Measurements from ENCODE around the gene PELI2. TPM values are rescaled to one million over a fixed set of nuclear protein-coding genes. Genes with fewer than 3 reads are reported as not detected.

PELI2 gene
- total and polyA plus RNA-seq, 2 experiments from 2014 or later: 8.0 to 24.5 TPM

DNA sequence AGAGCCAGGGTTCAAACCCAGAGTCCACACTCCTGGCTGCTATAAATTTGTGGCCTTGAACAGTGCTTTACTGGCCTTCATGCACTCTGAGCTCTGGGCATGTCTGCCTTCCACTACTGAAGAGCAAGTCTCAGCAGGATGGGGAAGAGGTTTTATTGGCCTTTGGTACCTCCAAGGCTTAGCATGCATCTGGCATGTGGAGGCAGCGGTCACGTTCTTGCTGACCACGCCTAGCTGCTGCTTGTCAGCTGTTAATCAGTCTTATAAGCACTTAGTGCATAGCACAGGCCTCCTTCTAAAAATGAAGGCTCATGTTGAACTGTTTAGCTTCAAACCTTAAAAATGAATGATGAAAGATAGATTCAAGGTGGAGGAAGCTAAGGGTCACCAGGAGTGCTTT, 177.5 kb downstream of the PELI2 start (continued):
- TF ChIP-seq, protein P1, sequence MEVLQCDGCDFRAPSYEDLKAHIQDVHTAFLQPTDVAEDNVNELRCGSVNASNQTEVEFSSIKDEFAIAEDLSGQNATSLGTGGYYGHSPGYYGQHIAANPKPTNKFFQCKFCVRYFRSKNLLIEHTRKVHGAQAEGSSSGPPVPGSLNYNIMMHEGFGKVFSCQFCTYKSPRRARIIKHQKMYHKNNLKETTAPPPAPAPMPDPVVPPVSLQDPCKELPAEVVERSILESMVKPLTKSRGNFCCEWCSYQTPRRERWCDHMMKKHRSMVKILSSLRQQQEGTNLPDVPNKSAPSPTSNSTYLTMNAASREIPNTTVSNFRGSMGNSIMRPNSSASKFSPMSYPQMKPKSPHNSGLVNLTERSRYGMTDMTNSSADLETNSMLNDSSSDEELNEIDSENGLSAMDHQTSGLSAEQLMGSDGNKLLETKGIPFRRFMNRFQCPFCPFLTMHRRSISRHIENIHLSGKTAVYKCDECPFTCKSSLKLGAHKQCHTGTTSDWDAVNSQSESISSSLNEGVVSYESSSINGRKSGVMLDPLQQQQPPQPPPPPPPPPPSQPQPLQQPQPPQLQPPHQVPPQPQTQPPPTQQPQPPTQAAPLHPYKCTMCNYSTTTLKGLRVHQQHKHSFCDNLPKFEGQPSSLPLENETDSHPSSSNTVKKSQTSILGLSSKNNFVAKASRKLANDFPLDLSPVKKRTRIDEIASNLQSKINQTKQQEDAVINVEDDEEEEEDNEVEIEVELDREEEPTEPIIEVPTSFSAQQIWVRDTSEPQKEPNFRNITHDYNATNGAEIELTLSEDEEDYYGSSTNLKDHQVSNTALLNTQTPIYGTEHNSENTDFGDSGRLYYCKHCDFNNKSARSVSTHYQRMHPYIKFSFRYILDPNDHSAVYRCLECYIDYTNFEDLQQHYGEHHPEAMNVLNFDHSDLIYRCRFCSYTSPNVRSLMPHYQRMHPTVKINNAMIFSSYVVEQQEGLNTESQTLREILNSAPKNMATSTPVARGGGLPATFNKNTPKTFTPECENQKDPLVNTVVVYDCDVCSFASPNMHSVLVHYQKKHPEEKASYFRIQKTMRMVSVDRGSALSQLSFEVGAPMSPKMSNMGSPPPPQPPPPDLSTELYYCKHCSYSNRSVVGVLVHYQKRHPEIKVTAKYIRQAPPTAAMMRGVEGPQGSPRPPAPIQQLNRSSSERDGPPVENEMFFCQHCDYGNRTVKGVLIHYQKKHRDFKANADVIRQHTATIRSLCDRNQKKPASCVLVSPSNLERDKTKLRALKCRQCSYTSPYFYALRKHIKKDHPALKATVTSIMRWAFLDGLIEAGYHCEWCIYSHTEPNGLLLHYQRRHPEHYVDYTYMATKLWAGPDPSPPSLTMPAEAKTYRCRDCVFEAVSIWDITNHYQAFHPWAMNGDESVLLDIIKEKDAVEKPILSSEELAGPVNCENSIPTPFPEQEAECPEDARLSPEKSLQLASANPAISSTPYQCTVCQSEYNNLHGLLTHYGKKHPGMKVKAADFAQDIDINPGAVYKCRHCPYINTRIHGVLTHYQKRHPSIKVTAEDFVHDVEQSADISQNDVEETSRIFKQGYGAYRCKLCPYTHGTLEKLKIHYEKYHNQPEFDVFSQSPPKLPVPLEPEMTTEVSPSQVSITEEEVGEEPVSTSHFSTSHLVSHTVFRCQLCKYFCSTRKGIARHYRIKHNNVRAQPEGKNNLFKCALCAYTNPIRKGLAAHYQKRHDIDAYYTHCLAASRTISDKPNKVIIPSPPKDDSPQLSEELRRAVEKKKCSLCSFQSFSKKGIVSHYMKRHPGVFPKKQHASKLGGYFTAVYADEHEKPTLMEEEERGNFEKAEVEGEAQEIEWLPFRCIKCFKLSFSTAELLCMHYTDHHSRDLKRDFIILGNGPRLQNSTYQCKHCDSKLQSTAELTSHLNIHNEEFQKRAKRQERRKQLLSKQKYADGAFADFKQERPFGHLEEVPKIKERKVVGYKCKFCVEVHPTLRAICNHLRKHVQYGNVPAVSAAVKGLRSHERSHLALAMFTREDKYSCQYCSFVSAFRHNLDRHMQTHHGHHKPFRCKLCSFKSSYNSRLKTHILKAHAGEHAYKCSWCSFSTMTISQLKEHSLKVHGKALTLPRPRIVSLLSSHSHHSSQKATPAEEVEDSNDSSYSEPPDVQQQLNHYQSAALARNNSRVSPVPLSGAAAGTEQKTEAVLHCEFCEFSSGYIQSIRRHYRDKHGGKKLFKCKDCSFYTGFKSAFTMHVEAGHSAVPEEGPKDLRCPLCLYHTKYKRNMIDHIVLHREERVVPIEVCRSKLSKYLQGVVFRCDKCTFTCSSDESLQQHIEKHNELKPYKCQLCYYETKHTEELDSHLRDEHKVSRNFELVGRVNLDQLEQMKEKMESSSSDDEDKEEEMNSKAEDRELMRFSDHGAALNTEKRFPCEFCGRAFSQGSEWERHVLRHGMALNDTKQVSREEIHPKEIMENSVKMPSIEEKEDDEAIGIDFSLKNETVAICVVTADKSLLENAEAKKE (CRISPR knock-in tag; IDR thresholded peaks at IDR 0.05): no peak
- TF ChIP-seq, protein P2, sequence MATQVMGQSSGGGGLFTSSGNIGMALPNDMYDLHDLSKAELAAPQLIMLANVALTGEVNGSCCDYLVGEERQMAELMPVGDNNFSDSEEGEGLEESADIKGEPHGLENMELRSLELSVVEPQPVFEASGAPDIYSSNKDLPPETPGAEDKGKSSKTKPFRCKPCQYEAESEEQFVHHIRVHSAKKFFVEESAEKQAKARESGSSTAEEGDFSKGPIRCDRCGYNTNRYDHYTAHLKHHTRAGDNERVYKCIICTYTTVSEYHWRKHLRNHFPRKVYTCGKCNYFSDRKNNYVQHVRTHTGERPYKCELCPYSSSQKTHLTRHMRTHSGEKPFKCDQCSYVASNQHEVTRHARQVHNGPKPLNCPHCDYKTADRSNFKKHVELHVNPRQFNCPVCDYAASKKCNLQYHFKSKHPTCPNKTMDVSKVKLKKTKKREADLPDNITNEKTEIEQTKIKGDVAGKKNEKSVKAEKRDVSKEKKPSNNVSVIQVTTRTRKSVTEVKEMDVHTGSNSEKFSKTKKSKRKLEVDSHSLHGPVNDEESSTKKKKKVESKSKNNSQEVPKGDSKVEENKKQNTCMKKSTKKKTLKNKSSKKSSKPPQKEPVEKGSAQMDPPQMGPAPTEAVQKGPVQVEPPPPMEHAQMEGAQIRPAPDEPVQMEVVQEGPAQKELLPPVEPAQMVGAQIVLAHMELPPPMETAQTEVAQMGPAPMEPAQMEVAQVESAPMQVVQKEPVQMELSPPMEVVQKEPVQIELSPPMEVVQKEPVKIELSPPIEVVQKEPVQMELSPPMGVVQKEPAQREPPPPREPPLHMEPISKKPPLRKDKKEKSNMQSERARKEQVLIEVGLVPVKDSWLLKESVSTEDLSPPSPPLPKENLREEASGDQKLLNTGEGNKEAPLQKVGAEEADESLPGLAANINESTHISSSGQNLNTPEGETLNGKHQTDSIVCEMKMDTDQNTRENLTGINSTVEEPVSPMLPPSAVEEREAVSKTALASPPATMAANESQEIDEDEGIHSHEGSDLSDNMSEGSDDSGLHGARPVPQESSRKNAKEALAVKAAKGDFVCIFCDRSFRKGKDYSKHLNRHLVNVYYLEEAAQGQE (IDR thresholded peaks at IDR 0.05; ENCODE audit: unreplicated experiment): no peak
- TF ChIP-seq JUNB (IDR thresholded peaks at IDR 0.05; ENCODE audit: unreplicated experiment) (no peak), EZH2 (IDR thresholded peaks at IDR 0.05; ENCODE audit: low read depth, unreplicated experiment) (no peak), ZNF114 (CRISPR knock-in tag; IDR thresholded peaks at IDR 0.05) (no peak), STAT1 (IDR thresholded peaks at IDR 0.05; ENCODE audit: unreplicated experiment) (no peak)
- TF ChIP-seq, protein P3, sequence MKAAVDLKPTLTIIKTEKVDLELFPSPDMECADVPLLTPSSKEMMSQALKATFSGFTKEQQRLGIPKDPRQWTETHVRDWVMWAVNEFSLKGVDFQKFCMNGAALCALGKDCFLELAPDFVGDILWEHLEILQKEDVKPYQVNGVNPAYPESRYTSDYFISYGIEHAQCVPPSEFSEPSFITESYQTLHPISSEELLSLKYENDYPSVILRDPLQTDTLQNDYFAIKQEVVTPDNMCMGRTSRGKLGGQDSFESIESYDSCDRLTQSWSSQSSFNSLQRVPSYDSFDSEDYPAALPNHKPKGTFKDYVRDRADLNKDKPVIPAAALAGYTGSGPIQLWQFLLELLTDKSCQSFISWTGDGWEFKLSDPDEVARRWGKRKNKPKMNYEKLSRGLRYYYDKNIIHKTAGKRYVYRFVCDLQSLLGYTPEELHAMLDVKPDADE (IDR thresholded peaks at IDR 0.05): no peak

All from GM23338 (cell line).